Activated naive CD8-positive, alpha-beta T cell treated with anti-CD3 and anti-CD28 coated beads, Interleukin-2, amount 50 U/mL, for 24 hours (primary cell): ENCODE measurements around the gene PSMC2.
"Not testable (repeated sequence)": the region's sequence is repeated elsewhere in the genome, so short reads cannot be mapped to it uniquely, and the experiment has no call there.

ENCODE experiments used
- ATAC-seq: fragments of 150-1000 bp; cut with Tn5 transposase; one replicate; pipeline ENCODE4 v1.10.0; 2021
- DNase-seq: peaks from one replicate; pipeline ENCODE4 v3.0.0; 2021
- H3K27ac Mint-ChIP-seq: one replicate; pipeline ENCODE4 v1.8.0; 2021; ENCODE audit warnings: mild to moderate bottlenecking, mixed read lengths
- H3K27me3 Mint-ChIP-seq: one replicate; pipeline ENCODE4 v1.8.0; 2021; ENCODE audit warnings: mixed read lengths
- H3K36me3 Mint-ChIP-seq: one replicate; pipeline ENCODE4 v1.8.0; 2021; ENCODE audit warnings: low read depth, mixed read lengths
- H3K4me1 Mint-ChIP-seq: one replicate; pipeline ENCODE4 v1.8.0; 2021; ENCODE audit warnings: mixed read lengths
- H3K4me3 Mint-ChIP-seq: one replicate; pipeline ENCODE4 v1.8.0; 2021; ENCODE audit warnings: mild to moderate bottlenecking, moderate library complexity, mixed read lengths
- H3K9me3 Mint-ChIP-seq: one replicate; pipeline ENCODE4 v1.8.0; 2021; ENCODE audit warnings: mixed read lengths

The PSMC2 gene

GRCh38 chr7:103389263-103389662 lies 41.8 kb downstream of the PSMC2 start:
- H3K36me3 Mint-ChIP-seq: no peaks in the 10 kb centered on the region
- H3K9me3 Mint-ChIP-seq: no peaks in the 10 kb centered on the region
- DNase-seq (no peak), ATAC-seq (no peak)
- H3K4me1 Mint-ChIP-seq: no peaks in the 10 kb centered on the region
- H3K4me3 Mint-ChIP-seq: no peak overlapping the region
- H3K27ac Mint-ChIP-seq: no peak overlapping the region
- peaks cover 13% of the 10 kb centered on the region for H3K27me3 Mint-ChIP-seq

- no peaks in the 10 kb centered on the region for H3K9me3 Mint-ChIP-seq
- no peak overlapping the region for H3K27ac Mint-ChIP-seq
- H3K27me3 Mint-ChIP-seq: peaks cover 13% of the 10 kb centered on the region
- ATAC-seq (no peak), DNase-seq (no peak)
- no peaks in the 10 kb centered on the region for H3K4me1 Mint-ChIP-seq
- H3K36me3 Mint-ChIP-seq: no peaks in the 10 kb centered on the region
- H3K4me3 Mint-ChIP-seq: no peak overlapping the region
Observed at GRCh38 chr7:103391150-103391549, 43.7 kb downstream of the PSMC2 start.

GRCh38 chr7:103391976-103392375 lies 44.5 kb downstream of the PSMC2 start:
- Mint-ChIP-seq H3K9me3 (no peaks in the 10 kb centered on the region), H3K36me3 (no peaks in the 10 kb centered on the region), H3K4me3 (no peak overlapping the region), H3K4me1 (no peaks in the 10 kb centered on the region), H3K27ac (no peak overlapping the region), H3K27me3 (peaks cover 16% of the 10 kb centered on the region)
- ATAC-seq (no peak), DNase-seq (no peak)

- Mint-ChIP-seq H3K27me3 (peaks cover 8% of the 10 kb centered on the region), H3K27ac (no peak overlapping the region), H3K4me1 (no peaks in the 10 kb centered on the region), H3K9me3 (no peaks in the 10 kb centered on the region), H3K36me3 (no peaks in the 10 kb centered on the region), H3K4me3 (no peak overlapping the region)
- DNase-seq (no peak), ATAC-seq (no peak)
Observed at GRCh38 chr7:103394566-103394965, 47.1 kb downstream of the PSMC2 start.

GRCh38 chr7:103395071-103395470 lies 47.6 kb downstream of the PSMC2 start:
- H3K9me3 Mint-ChIP-seq: no peaks in the 10 kb centered on the region
- ATAC-seq (no peak), DNase-seq (no peak)
- peaks cover 8% of the 10 kb centered on the region for H3K27me3 Mint-ChIP-seq
- H3K27ac Mint-ChIP-seq: no peak overlapping the region
- no peak overlapping the region for H3K4me3 Mint-ChIP-seq
- H3K36me3 Mint-ChIP-seq: no peaks in the 10 kb centered on the region
- no peaks in the 10 kb centered on the region for H3K4me1 Mint-ChIP-seq

- Mint-ChIP-seq H3K27ac (no peak overlapping the region), H3K4me1 (no peaks in the 10 kb centered on the region), H3K4me3 (no peak overlapping the region), H3K36me3 (no peaks in the 10 kb centered on the region), H3K9me3 (no peaks in the 10 kb centered on the region), H3K27me3 (peaks cover 5% of the 10 kb centered on the region)
- DNase-seq (no peak), ATAC-seq (no peak)
Observed at GRCh38 chr7:103396471-103396870, 49.0 kb downstream of the PSMC2 start.

GRCh38 chr7:103398483-103399127 lies 51.2 kb downstream of the PSMC2 start:
- Mint-ChIP-seq H3K9me3 (no peaks in the 10 kb centered on the region), H3K4me1 (no peaks in the 10 kb centered on the region), H3K4me3 (no peak overlapping the region), H3K27me3 (peaks cover 5% of the 10 kb centered on the region), H3K27ac (no peak overlapping the region), H3K36me3 (no peaks in the 10 kb centered on the region)
- DNase-seq (no peak), ATAC-seq (no peak)

- H3K27ac Mint-ChIP-seq, H3K9me3 Mint-ChIP-seq, ATAC-seq, H3K4me1 Mint-ChIP-seq, H3K4me3 Mint-ChIP-seq, DNase-seq, H3K36me3 Mint-ChIP-seq, H3K27me3 Mint-ChIP-seq: not testable (repeated sequence)
Observed at GRCh38 chr7:103399687-103400086, 52.2 kb downstream of the PSMC2 start.

- DNase-seq, H3K27ac Mint-ChIP-seq, H3K27me3 Mint-ChIP-seq, H3K4me3 Mint-ChIP-seq, H3K9me3 Mint-ChIP-seq, ATAC-seq, H3K4me1 Mint-ChIP-seq, H3K36me3 Mint-ChIP-seq: not testable (repeated sequence)
Observed at GRCh38 chr7:103405789-103406613, 58.6 kb downstream of the PSMC2 start.

- Mint-ChIP-seq H3K27ac (no peak overlapping the region), H3K4me3 (no peak overlapping the region), H3K9me3 (no peaks in the 10 kb centered on the region), H3K27me3 (peaks cover 7% of the 10 kb centered on the region), H3K4me1 (no peaks in the 10 kb centered on the region), H3K36me3 (no peaks in the 10 kb centered on the region)
- DNase-seq: no peak
- no peak for ATAC-seq
Observed at GRCh38 chr7:103412151-103412550, 64.7 kb downstream of the PSMC2 start.

GRCh38 chr7:103413407-103413806 lies 66.0 kb downstream of the PSMC2 start:
- ATAC-seq: no peak
- Mint-ChIP-seq H3K27me3 (peaks cover 12% of the 10 kb centered on the region), H3K36me3 (no peaks in the 10 kb centered on the region), H3K4me3 (no peak overlapping the region), H3K4me1 (no peaks in the 10 kb centered on the region), H3K27ac (no peak overlapping the region), H3K9me3 (no peaks in the 10 kb centered on the region)
- DNase-seq: no peak

- Mint-ChIP-seq H3K9me3 (no peaks in the 10 kb centered on the region), H3K4me3 (no peak overlapping the region), H3K27me3 (peaks cover 19% of the 10 kb centered on the region), H3K36me3 (no peaks in the 10 kb centered on the region), H3K27ac (no peak overlapping the region), H3K4me1 (no peaks in the 10 kb centered on the region)
- no peak for DNase-seq
- no peak for ATAC-seq
Observed at GRCh38 chr7:103418241-103418640, 70.8 kb downstream of the PSMC2 start.
